Cortex of kidney (tissue), 1 donor: ENCODE data around the gene TMEM243.

Experiments
- DNase-seq: peaks from one replicate; lab custom pipeline; 2025; lab: John Stamatoyannopoulos, UW

The TMEM243 gene

DNA sequence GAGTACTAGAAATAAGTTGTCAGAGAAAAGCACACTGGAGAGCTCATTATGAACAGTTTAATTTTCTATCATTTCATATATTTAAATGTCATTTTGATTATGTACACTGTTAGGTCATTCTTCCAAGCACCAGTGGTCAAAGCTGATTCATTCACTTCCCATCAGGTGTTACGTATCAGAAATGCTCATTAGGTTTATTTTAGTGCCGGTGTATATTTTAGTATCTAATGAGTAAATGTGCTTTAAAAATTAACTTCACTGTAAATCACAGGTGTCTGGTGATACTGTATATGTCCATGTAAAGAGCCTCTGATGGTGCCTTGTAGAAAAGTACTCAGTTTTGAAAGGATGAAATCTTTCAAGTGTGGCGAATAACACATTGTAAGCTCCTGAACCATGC lies 63.7 kb downstream of the TMEM243 start:
- no peak for DNase-seq

DNA sequence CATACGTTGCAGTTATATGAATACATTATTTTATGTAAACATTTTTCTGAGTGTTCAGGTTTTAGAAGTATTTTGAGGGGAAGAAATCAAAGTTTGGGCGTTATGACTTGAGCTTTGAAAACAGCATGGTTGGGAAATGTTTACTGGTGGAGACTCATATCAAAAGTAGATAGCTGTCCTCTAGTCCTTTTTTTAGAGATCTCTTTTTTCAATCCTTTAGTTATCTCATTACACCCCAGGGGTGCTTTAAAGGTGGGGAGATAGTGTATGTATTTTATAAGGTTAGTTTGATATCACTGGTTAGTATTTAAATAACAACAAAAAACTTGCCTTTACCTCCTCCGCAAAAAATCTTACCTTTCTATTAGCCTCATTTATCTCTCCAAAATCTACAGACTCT lies 65.0 kb downstream of the TMEM243 start:
- DNase-seq: no peak

DNA sequence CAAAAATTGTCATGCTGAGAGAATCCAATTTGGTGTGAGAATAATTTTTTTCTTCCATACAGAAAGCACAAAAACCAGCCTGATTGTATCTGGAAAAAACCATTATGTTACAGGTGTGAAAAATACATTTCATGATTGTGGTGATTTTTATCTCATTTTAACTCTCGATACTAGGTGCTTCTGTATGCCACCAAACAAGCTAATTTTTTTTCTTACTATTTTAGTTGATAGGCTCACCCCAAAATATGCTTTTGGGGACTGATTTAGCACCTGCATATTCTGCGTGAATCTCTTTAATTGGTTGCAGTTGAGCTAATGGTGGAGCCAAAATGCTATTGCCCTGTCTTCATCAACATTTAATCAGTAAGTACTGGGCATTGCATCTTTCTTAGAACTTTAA lies 65.4 kb downstream of the TMEM243 start:
- no peak for DNase-seq

DNA sequence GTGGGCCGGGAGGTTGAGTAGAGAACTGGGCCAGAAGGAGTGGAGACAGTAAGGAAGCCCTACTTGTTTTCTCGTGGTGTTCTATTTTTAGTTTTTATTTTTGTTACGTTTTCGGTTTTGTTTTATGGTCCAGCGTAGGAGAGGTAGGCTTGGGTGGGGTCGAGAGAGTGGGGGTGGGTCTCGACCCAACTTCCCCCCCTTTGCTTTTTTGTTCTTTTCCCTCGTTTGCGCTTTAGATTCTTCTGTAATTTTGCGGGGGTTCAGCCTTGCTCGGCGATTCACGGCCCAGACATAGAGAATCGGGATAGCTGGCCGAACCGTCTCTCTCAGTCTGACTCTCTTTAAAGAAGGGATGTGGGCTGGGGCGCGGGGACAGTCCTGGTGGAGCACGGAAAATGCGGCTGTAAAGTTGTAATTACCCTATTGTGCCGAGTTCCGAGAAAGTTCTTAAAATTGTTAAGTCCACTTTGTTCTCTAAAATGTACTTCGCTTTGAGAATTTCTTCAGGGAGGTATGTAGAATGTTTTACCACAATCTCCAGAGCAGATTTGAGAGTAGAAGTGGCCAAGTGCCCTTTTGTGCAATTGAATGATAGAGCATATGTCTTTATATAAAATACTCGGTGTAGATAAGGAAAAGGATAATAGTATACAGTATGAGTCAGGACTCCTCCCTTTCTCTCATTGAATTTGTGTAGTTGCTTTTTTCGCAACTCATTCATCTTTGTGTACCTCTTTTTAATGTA lies 66.5 kb downstream of the TMEM243 start:
- DNase-seq: no peak

DNA sequence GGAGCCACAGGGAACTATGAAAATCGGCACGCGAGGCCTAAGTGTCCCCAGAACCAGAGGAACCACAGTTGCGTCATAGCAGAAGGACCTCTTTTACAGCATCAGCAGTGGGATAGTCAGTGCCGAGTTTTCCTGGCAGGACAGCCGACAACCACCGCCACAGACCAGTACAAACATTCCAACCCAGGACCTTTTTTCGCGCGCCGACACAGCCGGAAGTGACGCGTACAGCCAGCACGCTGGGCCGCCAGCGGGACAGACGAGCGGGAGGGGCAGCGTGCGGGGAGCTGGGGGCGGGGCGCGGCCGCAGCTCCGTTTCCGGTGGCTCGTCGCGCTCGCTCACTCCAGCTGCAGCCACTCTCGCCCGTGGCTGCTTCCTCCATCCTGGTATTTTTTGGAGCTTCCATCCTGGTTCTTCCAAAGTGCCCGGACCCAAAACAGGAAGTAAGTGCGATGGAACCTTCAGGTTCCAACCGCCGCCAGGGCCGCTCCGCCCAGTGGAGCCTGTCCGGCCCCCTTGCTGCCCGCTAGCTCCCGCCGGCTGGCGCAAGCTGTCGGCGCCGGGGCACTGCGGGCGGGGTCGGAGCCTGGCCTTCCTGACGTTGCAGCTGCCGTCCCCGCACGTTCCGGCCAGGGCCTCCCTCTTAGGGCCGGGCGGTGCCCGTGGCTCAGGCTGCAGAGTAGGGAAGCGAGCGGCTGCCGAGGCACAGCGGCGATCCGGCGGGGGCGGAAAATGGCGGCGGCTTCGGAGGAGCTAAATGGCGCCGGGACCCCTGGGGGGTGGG lies 67.2 kb downstream of the TMEM243 start, which contains the start of gene DMTF1:
DMTF1 (plus strand) TSS at position 342 of the 785 bp plus-strand sequence. CDS start 12,489 bp downstream, outside the sequence.
- peak; percentile 75 for DNase-seq

DNA sequence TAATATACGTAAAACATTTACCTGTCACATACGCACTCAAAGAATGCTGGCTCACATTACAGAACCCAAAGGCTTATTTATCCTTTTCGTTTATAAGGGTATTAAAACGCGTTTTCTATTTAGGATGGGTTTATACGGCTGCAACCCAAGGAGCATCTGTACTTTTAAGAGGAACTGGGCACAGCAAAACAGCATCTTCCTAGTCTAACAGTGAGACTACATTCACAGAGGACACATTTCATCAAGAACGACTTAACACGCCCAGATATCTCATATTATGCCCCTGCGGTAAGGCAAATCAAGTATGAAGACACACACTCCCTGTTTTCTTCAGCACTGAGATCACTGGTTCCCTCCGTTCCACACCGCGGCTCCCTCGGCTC lies 67.8 kb downstream of the TMEM243 start:
- no peak for DNase-seq

DNA sequence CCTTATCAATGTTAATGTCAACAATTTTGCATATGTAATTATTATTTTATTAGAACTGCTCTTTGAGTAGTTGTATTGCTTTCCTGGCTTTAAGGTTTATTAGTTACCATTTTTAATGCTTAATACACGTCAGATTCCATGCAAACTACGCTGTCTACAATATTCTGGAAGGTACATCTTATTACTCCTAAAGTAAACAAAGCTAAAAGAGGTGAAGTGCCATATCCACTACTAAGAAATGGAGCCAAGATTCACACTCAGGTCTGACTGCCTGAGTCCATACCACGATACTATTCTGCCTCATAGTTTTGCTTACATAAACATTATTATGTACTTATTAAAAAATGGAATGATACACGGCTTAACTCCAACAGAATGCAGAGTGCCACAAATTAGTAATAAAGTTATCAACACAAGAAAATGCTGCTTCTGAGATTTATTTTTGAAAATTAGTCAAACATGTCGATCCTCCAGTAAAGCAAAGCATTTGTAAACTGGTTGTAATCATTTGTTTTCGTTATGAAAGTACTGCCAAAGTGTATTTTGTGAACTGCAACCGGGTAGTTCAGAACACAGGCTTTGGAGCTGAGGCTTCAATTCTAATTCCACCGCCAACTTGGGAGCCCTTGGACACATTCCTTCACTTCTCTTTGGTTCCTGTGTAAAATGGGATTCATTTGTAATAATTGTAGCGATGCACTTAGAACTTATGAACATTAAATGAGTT lies 68.4 kb downstream of the TMEM243 start:
- DNase-seq: no peak

DNA sequence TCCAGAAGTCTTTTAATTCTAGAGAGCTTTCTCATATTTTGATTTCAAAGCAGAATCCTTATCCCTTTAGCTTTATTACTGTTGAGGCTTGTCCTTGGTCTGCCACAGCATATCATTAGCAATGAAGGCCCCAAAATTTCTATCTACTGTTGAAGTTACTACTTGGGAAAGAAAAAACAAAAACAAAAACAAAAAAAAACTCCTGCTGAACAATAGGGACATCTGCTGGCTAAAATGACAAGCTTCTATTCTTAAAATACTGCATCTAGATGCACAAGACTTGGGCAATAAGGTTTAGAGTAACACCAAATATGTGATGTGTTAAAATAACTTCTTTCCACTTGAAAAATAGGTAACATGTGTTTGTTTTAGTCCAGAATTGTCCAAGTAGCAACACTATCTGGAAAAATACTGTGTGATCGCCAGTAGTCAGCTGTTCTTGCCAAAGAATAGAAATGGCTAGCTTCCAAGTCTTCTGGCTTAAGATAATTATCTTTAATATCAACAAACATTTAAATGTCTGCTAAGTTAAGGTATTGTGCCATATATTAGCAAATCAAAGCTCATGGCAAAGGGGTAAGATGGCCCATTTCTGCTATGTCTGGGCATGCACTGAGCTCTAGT lies 71.1 kb downstream of the TMEM243 start:
- no peak for DNase-seq

DNA sequence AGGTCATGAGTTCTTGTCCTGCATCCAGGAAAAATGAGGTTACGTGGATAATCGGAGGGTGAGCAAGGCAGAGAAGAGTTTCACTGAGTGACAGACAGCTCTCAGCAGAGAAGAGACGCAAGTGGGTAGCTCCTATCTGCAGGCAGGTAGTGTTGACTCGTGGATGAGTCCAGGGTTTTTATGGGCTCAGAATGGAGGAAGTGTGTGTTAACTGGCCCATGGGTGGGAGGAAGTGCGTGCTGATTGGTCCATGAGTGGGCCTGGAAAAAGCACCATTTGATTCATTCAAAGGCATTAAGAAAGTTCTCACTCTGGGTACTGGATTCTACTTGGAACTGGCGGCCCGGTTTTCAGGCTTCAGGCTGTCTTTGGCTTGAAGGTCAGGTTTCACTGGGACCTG lies 72.0 kb downstream of the TMEM243 start:
- no peak for DNase-seq

DNA sequence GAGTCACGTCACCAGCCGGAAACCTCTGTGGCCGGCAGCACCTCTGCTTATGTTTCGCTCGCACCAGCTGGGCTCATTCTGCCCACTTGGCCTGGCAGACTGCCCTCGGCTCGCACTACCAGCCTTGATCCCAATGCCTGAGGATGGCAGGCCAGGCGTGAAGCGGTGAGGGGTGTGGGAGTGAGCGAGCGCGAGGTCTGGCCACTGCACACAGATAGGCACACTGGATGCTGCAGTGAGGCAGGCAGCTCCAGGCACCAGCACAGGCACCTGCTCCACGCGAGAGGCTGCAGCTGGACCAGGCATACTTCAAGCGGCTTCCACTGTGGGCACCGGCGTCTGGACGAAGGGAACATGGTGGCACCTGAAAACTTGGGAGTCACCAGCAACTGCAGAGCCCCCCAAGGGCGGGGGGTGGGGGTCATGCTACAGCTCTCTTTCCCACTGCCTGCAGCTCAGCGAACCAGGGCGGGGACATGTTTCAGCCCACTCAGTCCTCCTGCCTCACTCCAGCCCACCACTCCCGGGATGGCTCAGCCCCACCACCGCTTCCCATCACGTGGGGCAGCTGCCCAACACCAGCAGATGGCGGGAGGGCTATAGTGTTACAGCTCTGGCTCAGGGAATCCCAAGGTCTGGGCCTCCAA lies 72.7 kb downstream of the TMEM243 start:
- no peak for DNase-seq
